Measurements from ENCODE around the gene MEIS2.

The MEIS2 gene

DNA sequence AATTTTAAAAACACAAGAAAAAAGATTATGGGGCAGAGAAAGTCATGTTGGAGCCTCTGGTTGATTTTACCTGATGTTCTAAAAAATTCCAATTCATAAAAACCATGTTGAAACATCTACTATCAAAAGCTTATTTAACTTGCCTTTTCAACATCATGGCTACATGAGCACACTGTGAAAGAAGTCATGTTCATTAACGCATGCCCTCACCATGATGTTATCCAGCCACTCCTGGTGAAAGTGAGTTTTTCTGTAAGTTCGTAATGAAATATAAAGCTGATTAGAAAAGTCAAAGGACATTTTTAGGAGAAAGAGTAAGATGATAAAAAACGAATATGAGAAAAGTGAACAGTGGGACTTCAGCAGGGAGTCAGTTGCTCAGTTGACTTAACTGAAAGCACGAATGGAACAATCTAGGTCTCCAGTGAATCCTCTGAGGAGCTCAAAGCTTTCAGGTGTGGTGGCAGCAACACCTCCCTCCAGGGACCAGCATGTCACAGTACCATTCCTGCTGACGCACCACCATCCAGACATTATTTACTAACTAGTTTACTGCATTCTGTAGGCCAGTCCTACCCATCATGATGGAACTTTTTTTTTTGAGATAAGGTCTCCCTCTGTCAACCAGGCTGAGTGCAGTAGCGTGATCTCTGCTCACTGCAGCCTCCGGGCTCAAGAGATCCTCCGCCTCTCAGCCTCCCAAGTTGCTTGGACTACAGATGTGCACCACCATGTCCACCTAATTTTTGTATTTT lies 95.2 kb downstream of the MEIS2 start:
- no peaks in the 10 kb centered on the region for H3K36me3 ChIP-seq (ENCODE audit: control insufficient read depth in 2 of 2, insufficient read depth in 1 of 2, low read length in 2 of 2)
- H3K4me1 ChIP-seq (ENCODE audit: control insufficient read depth, insufficient read depth, low read length): no peaks in the 10 kb centered on the region
- TF ChIP-seq, protein P1, sequence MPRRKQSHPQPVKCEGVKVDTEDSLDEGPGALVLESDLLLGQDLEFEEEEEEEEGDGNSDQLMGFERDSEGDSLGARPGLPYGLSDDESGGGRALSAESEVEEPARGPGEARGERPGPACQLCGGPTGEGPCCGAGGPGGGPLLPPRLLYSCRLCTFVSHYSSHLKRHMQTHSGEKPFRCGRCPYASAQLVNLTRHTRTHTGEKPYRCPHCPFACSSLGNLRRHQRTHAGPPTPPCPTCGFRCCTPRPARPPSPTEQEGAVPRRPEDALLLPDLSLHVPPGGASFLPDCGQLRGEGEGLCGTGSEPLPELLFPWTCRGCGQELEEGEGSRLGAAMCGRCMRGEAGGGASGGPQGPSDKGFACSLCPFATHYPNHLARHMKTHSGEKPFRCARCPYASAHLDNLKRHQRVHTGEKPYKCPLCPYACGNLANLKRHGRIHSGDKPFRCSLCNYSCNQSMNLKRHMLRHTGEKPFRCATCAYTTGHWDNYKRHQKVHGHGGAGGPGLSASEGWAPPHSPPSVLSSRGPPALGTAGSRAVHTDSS (tag by site-specific recombination; IDR thresholded peaks at IDR 0.05): no peak
- TF ChIP-seq, protein P2, sequence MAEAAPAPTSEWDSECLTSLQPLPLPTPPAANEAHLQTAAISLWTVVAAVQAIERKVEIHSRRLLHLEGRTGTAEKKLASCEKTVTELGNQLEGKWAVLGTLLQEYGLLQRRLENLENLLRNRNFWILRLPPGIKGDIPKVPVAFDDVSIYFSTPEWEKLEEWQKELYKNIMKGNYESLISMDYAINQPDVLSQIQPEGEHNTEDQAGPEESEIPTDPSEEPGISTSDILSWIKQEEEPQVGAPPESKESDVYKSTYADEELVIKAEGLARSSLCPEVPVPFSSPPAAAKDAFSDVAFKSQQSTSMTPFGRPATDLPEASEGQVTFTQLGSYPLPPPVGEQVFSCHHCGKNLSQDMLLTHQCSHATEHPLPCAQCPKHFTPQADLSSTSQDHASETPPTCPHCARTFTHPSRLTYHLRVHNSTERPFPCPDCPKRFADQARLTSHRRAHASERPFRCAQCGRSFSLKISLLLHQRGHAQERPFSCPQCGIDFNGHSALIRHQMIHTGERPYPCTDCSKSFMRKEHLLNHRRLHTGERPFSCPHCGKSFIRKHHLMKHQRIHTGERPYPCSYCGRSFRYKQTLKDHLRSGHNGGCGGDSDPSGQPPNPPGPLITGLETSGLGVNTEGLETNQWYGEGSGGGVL (tag by site-specific recombination; IDR thresholded peaks at IDR 0.05): no peak
- TF ChIP-seq HOXD13 (CRISPR knock-in tag; IDR thresholded peaks at IDR 0.05; ENCODE audit: borderline replicate concordance): no peak
- no peak for TF ChIP-seq ZNF555 (tag by site-specific recombination; conservative IDR thresholded peaks at IDR 0.05)
- TF ChIP-seq, protein P3, sequence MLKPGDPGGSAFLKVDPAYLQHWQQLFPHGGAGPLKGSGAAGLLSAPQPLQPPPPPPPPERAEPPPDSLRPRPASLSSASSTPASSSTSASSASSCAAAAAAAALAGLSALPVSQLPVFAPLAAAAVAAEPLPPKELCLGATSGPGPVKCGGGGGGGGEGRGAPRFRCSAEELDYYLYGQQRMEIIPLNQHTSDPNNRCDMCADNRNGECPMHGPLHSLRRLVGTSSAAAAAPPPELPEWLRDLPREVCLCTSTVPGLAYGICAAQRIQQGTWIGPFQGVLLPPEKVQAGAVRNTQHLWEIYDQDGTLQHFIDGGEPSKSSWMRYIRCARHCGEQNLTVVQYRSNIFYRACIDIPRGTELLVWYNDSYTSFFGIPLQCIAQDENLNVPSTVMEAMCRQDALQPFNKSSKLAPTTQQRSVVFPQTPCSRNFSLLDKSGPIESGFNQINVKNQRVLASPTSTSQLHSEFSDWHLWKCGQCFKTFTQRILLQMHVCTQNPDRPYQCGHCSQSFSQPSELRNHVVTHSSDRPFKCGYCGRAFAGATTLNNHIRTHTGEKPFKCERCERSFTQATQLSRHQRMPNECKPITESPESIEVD (tag by site-specific recombination; IDR thresholded peaks at IDR 0.05): no peak
- no peaks in the 10 kb centered on the region for H3K9me3 ChIP-seq (ENCODE audit: control insufficient read depth, insufficient read depth, low read depth, low read length)
- CTCF ChIA-PET: no interaction called here
- POLR2A ChIA-PET: no interaction called here
- no peak overlapping the region for H3K27ac ChIP-seq (ENCODE audit: extremely low read depth, low read depth, low read length)
- H3K4me3 ChIP-seq (ENCODE audit: low read depth, low read length): no peak overlapping the region

DNA sequence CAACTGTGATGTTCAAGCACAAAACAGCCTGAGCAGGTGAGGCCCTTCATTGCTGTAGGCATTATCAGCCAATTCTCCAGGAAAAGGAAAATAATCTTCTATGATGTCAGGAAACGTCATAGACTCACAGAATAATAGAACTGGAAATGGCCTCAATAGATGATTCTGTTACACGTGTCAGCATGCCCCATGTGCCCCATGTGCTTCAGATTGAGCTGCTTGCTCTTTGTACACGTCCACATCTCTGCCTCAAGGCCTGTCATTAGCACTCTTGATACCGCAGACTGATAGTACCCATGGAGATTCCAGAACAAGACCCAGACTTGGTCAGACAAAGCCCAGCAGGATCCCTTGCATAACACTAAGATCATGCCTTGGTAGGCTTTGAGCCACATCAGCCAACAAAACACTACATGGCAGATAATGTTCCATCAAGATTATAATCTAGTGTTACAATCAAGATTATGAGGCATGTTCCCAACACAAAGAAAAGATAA lies 95.9 kb downstream of the MEIS2 start:
- H3K36me3 ChIP-seq (ENCODE audit: control insufficient read depth in 2 of 2, insufficient read depth in 1 of 2, low read length in 2 of 2): no peaks in the 10 kb centered on the region
- no peak for TF ChIP-seq ZNF146 (tag by site-specific recombination; IDR thresholded peaks at IDR 0.05)
- TF ChIP-seq ZNF112 (tag by site-specific recombination; IDR thresholded peaks at IDR 0.05): no peak
- no peak for TF ChIP-seq ZNF600 (tag by site-specific recombination; IDR thresholded peaks at IDR 0.05)
- no peak for TF ChIP-seq TRIM28 (IDR thresholded peaks at IDR 0.05; ENCODE audit: borderline replicate concordance, low read length)
- no peak for TF ChIP-seq ZNF843 (tag by site-specific recombination; IDR thresholded peaks at IDR 0.05)
- no peak for TF ChIP-seq ZNF529 (tag by site-specific recombination; IDR thresholded peaks at IDR 0.05; ENCODE audit: insufficient replicate concordance)
- TF ChIP-seq ZNF23 (tag by site-specific recombination; IDR thresholded peaks at IDR 0.05; ENCODE audit: borderline replicate concordance): no peak
- TF ChIP-seq, protein P4, sequence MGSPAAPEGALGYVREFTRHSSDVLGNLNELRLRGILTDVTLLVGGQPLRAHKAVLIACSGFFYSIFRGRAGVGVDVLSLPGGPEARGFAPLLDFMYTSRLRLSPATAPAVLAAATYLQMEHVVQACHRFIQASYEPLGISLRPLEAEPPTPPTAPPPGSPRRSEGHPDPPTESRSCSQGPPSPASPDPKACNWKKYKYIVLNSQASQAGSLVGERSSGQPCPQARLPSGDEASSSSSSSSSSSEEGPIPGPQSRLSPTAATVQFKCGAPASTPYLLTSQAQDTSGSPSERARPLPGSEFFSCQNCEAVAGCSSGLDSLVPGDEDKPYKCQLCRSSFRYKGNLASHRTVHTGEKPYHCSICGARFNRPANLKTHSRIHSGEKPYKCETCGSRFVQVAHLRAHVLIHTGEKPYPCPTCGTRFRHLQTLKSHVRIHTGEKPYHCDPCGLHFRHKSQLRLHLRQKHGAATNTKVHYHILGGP (tag by site-specific recombination; IDR thresholded peaks at IDR 0.05): no peak
- TF ChIP-seq ZBTB7A (tag by site-specific recombination; IDR thresholded peaks at IDR 0.05; ENCODE audit: low read depth): no peak
- no peak for TF ChIP-seq KLF7 (tag by site-specific recombination; IDR thresholded peaks at IDR 0.05; ENCODE audit: borderline replicate concordance)
- CTCF ChIA-PET: no interaction called here
- POLR2A ChIA-PET: no interaction called here
- no peaks in the 10 kb centered on the region for H3K9me3 ChIP-seq (ENCODE audit: control insufficient read depth, insufficient read depth, low read depth, low read length)
- H3K4me1 ChIP-seq (ENCODE audit: control insufficient read depth, insufficient read depth, low read length): no peaks in the 10 kb centered on the region
- no peak overlapping the region for H3K4me3 ChIP-seq (ENCODE audit: low read depth, low read length)
- H3K27ac ChIP-seq (ENCODE audit: extremely low read depth, low read depth, low read length): no peak overlapping the region

All from HEK293 (cell line).